SKM-1 treated with dmso at 0.1 percent for 144 hours (cell line): ENCODE measurements around the gene CYP2D6.
"Not testable (repeated sequence)": the region's sequence is repeated elsewhere in the genome, so short reads cannot be mapped to it uniquely, and the experiment has no call there.

Experiments
- DNase-seq: peaks from one replicate; lab custom pipeline; 2025; ENCODE audit not compliant: unreplicated experiment; lab: John Stamatoyannopoulos, UW

The CYP2D6 gene

GRCh38 chr22:42158456-42159132, 28.0 kb upstream of the CYP2D6 start:
- no peak for DNase-seq

- no peak for DNase-seq
These were observed 26.0 kb upstream of the CYP2D6 start for GRCh38 chr22:42156598-42156997.

GRCh38 chr22:42156121-42156520, 25.5 kb upstream of the CYP2D6 start:
- DNase-seq = no peak

GRCh38 chr22:42155053-42155543, 24.5 kb upstream of the CYP2D6 start:
- DNase-seq = no peak

- no peak for DNase-seq
These were observed 23.9 kb upstream of the CYP2D6 start for GRCh38 chr22:42154293-42155052.

- no peak for DNase-seq
These were observed 22.2 kb upstream of the CYP2D6 start for GRCh38 chr22:42152661-42153270.

- no peak for DNase-seq
These were observed 21.5 kb upstream of the CYP2D6 start for GRCh38 chr22:42151924-42152635.

- DNase-seq = no peak
These were observed 20.3 kb upstream of the CYP2D6 start for GRCh38 chr22:42150727-42151590.

GRCh38 chr22:42149798-42150197, 19.2 kb upstream of the CYP2D6 start:
- DNase-seq = not testable (repeated sequence)

- DNase-seq = no peak
These were observed 14.6 kb upstream of the CYP2D6 start for GRCh38 chr22:42145175-42145574.

GRCh38 chr22:42143859-42144822, 13.5 kb upstream of the CYP2D6 start:
- not testable (repeated sequence) for DNase-seq

GRCh38 chr22:42142771-42143461, 12.3 kb upstream of the CYP2D6 start:
- no peak for DNase-seq

- not testable (repeated sequence) for DNase-seq
These were observed 10.9 kb upstream of the CYP2D6 start for GRCh38 chr22:42141307-42142057.

- not testable (repeated sequence) for DNase-seq
These were observed 9.5 kb upstream of the CYP2D6 start for GRCh38 chr22:42140153-42140552.

- DNase-seq = not testable (repeated sequence)
These were observed 8.9 kb upstream of the CYP2D6 start for GRCh38 chr22:42139508-42139907.

GRCh38 chr22:42138972-42139371, 8.4 kb upstream of the CYP2D6 start:
- DNase-seq = no peak

- no peak for DNase-seq
These were observed 7.6 kb upstream of the CYP2D6 start for GRCh38 chr22:42138122-42138770.
